Activated T-helper 9 cell treated with anti-CD3 and anti-CD28 coated beads, Interleukin-2, amount 50 U/mL, for 16 hours (primary cell): ENCODE results near the gene PGLYRP2.
"Not testable (repeated sequence)": the region's sequence is repeated elsewhere in the genome, so short reads cannot be mapped to it uniquely, and the experiment has no call there.

Experiments
- DNase-seq: peaks from one replicate; pipeline ENCODE4 v3.0.0-alpha.2; 2020; ENCODE audit warnings: low read depth

PGLYRP2 gene

GRCh38 chr19:15487038-15487437, 7.7 kb upstream of the PGLYRP2 start:
- DNase-seq, result no peak

- not testable (repeated sequence) for DNase-seq
Measured at GRCh38 chr19:15485768-15486167, 6.5 kb upstream of the PGLYRP2 start.

GRCh38 chr19:15480996-15481395, 1.7 kb upstream of the PGLYRP2 start:
- not testable (repeated sequence) for DNase-seq

- DNase-seq, result no peak
Measured at GRCh38 chr19:15476325-15476724, 3.0 kb downstream of the PGLYRP2 start.

GRCh38 chr19:15475611-15476010, 3.7 kb downstream of the PGLYRP2 start:
- DNase-seq, result no peak

GRCh38 chr19:15475169-15475568, 4.1 kb downstream of the PGLYRP2 start:
- no peak for DNase-seq

- not testable (repeated sequence) for DNase-seq
Measured at GRCh38 chr19:15473821-15474220, 5.5 kb downstream of the PGLYRP2 start.

GRCh38 chr19:15471639-15472101, 7.6 kb downstream of the PGLYRP2 start:
- DNase-seq, result no peak

- DNase-seq, result no peak
Measured at GRCh38 chr19:15469513-15470297, 9.6 kb downstream of the PGLYRP2 start.

GRCh38 chr19:15468675-15469512, 10.4 kb downstream of the PGLYRP2 start:
- no peak for DNase-seq

- no peak for DNase-seq
Measured at GRCh38 chr19:15467734-15468214, 11.5 kb downstream of the PGLYRP2 start.

- peak; percentile 39 for DNase-seq
Measured at GRCh38 chr19:15466851-15467733, 12.2 kb downstream of the PGLYRP2 start.

GRCh38 chr19:15464394-15465385, 14.6 kb downstream of the PGLYRP2 start, which contains the start of gene RASAL3:
Gene RASAL3, minus strand, starts transcription at chr19:15464544. Its CDS starts 186 bp downstream, at chr19:15464358.
- peak; percentile 52 for DNase-seq

- DNase-seq, result peak; percentile 64
Measured at GRCh38 chr19:15463861-15464371, 15.4 kb downstream of the PGLYRP2 start.

GRCh38 chr19:15461694-15462093, 17.6 kb downstream of the PGLYRP2 start:
- DNase-seq, result no peak

GRCh38 chr19:15457701-15458484, 21.4 kb downstream of the PGLYRP2 start:
- DNase-seq, result no peak

- DNase-seq, result no peak
Measured at GRCh38 chr19:15456871-15457700, 22.2 kb downstream of the PGLYRP2 start.

GRCh38 chr19:15456441-15456840, 22.9 kb downstream of the PGLYRP2 start:
- DNase-seq, result no peak
